Sciatic nerve (tissue), 1 donor: ENCODE measurements around the gene PPP1CA. TPM values are rescaled to one million over a fixed set of nuclear protein-coding genes. Genes with fewer than 3 reads are reported as not detected.

Source experiments
- total RNA-seq: library from RNA; stranded (reverse); fragmentation: NEBNext Ultra II Directional; extraction: Animal tissue kit (Norgen Biotek cat#: 25700); gene quantifications from one replicate; pipeline ENCODE4 v1.2.1, GENCODE V29; 2021
- donor health status: DM: no; HTN: no; CAD: no.

PPP1CA gene
- total RNA-seq, 1 donor from 2014 or later: 56.2 TPM

Other genes with a start within 250 kb of the PPP1CA start
- gene GRK2, start 135.4 kb downstream of the PPP1CA start, total RNA-seq: 61.7 TPM
- gene ANKRD13D, start 112.6 kb downstream of the PPP1CA start, total RNA-seq: 69.7 TPM
- 40.7 TPM for gene SSH3, start 98.3 kb downstream of the PPP1CA start, total RNA-seq
- 43.5 TPM for gene POLD4, start 48.3 kb downstream of the PPP1CA start, total RNA-seq
- 7.5 TPM for gene CLCF1, start 28.3 kb downstream of the PPP1CA start, total RNA-seq
- gene RAD9A, start 9.9 kb downstream of the PPP1CA start, total RNA-seq: 23.8 TPM
- 7.4 TPM for gene TBC1D10C, start 2.2 kb upstream of the PPP1CA start, total RNA-seq
- 8.4 TPM for gene CARNS1, start 13.8 kb upstream of the PPP1CA start, total RNA-seq
- gene RPS6KB2, start 26.6 kb upstream of the PPP1CA start, total RNA-seq: 30.8 TPM
- gene PTPRCAP, start 35.8 kb upstream of the PPP1CA start, total RNA-seq: 4.2 TPM
- gene CORO1B, start 41.6 kb upstream of the PPP1CA start, total RNA-seq: 59.8 TPM
- gene GPR152, start 50.9 kb upstream of the PPP1CA start, total RNA-seq: not detected
- gene CABP4, start 53.5 kb upstream of the PPP1CA start, total RNA-seq: 2.5 TPM
- gene TMEM134, start 67.4 kb upstream of the PPP1CA start, total RNA-seq: 49.9 TPM
- 72.0 TPM for gene AIP, start 81.2 kb upstream of the PPP1CA start, total RNA-seq
- gene PITPNM1, start 103.5 kb upstream of the PPP1CA start, total RNA-seq: 80.0 TPM
- 73.6 TPM for gene CDK2AP2, start 106.3 kb upstream of the PPP1CA start, total RNA-seq
- gene CABP2, start 121.6 kb upstream of the PPP1CA start, total RNA-seq: not detected
- 329 TPM for gene GSTP1, start 182.0 kb upstream of the PPP1CA start, total RNA-seq
- gene NDUFV1, start 205.1 kb upstream of the PPP1CA start, total RNA-seq: 126 TPM
- gene NUDT8, start 228.1 kb upstream of the PPP1CA start, total RNA-seq: 7.8 TPM
- not detected for gene TBX10, start 237.9 kb upstream of the PPP1CA start, total RNA-seq
- 0.45 TPM for gene ACY3, start 248.9 kb upstream of the PPP1CA start, total RNA-seq